C4-2B (cell line): ENCODE data around the gene PALMD.

Experiments
- H3K27ac ChIP-seq: fragments of 450-650 bp; 2 replicates; pipeline ENCODE4 v1.5.1; 2017
- CTCF ChIP-seq: fragments of 450-650 bp; conservative IDR thresholded peaks from 2 replicates; pipeline ENCODE4 v1.5.1; 2017; ENCODE audit warnings: mild to moderate bottlenecking
- ZFX ChIP-seq: fragments of 450-650 bp; IDR thresholded peaks from 2 replicates; pipeline ENCODE4 v1.6.1; 2017

Gene PALMD

DNA sequence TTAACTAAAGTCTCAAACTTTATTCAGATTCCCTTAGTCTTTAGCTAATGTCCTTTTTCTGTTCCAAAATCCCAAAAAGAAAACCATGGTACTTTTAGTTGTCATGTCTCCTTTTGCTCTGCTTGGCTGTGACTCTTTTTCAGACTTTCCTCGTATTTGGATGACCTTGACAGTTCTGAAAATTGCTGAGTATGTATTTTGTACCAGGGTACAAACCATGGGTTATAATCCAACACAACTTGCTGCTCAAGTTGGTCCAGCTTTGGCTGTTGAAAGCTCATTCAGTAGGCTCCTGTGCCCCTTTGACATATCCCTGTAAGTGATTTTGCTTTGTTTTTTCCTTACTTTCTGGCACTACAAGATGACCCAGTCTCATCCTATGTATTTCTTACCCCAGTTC is 51.7 kb downstream of the PALMD start:
- TF ChIP-seq ZFX (no peak), CTCF (no peak)
- H3K27ac ChIP-seq: no peak overlapping the region

- no peak overlapping the region for H3K27ac ChIP-seq
- TF ChIP-seq ZFX: no peak
- no peak for TF ChIP-seq CTCF
These were observed 54.1 kb downstream of the PALMD start for GRCh38 chr1:99700020-99700419.

DNA sequence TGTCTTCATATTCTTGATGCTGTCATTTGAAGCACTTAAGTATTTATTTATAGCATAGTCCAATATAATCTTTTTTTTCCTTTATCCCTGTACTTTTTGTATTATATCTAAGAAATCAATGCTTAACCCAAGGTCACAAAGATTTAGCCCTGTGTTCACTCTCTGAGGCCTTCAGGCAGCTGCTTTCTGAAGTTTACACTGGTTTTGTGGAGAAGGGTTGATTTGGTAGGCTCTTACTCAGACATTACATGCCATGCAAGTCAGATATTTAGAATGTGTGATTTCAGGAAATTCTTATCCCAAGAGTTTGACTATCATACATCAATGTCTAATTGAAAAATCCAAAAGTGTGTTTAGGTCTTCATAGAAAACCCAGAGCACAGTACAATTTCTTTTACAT is 56.3 kb downstream of the PALMD start:
- H3K27ac ChIP-seq: no peak overlapping the region
- TF ChIP-seq ZFX (no peak), CTCF (no peak)

DNA sequence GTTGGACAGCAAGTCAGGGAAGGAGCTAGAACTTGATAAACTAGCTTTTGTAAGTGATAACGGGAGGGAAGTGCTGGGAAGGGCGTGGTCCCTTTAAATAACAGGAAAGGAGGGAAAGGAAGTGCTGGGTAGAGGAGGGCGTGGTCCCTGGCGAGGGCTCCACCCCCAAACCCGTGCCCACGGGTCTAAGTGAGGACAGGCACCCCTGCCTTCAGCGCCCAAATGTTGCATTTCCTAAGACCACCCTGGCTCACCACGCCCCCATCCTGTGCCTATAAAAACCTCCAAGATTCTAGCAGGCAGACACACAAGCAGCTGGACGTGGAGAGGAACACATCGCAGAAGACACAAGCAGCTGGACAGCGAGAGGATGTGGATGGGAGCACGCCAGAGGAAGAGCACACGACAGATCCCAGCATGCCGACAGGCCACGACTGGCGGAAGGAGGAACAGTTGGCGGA is 58.5 kb downstream of the PALMD start:
- H3K27ac ChIP-seq: no peak overlapping the region
- TF ChIP-seq CTCF (no peak), ZFX (no peak)

GRCh38 chr1:99705385-99705784 is 59.5 kb downstream of the PALMD start:
- H3K27ac ChIP-seq: no peak overlapping the region
- no peak for TF ChIP-seq CTCF
- TF ChIP-seq ZFX: no peak

GRCh38 chr1:99707535-99708142 is 61.7 kb downstream of the PALMD start:
- peak; percentile 96 for TF ChIP-seq CTCF
- no peak for TF ChIP-seq ZFX
- no peak overlapping the region for H3K27ac ChIP-seq

DNA sequence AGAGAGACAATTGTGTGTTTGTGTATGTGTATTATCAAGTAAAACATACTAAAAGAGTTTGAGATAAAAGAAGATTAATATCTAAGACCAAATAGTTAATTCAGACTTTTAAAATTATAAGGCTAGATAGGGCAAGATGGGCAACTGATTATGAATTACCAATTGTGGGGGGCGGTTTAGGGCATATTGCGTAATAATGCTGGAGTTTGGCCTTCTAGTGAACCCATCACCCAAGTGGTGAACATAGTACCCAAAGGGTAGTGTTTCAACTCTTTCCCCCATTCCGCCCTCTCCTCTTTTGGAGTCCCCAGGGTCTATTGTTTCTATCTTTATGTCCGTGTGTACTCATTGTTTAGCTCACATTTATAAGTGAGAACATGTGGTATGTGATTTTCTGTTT is 65.1 kb downstream of the PALMD start:
- no peak overlapping the region for H3K27ac ChIP-seq
- TF ChIP-seq CTCF: no peak
- TF ChIP-seq ZFX: no peak
